ENCODE data around the gene ZNF664. TPM values are rescaled to one million over a fixed set of nuclear protein-coding genes. Genes with fewer than 3 reads are reported as not detected.

The ZNF664 gene
- total and polyA plus RNA-seq, 12 donors, result 36.9 to 94.6 (median 76.9) TPM

GRCh38 chr12:123997033-123997822 lies 24.2 kb downstream of the ZNF664 start:
- no peak for TF ChIP-seq CTCF (IDR thresholded peaks at IDR 0.05)
- ATAC-seq (peak in 1 of 8 donors; percentile 30), DNase-seq (no peak)
- Histone ChIP-seq H3K9me3 (no peaks in the 10 kb centered on the region), H3K4me3 (no peak overlapping the region), H3K4me1 (peaks cover 5 to 92% (median 51%) of the 10 kb centered on the region in 9 donors), H3K27ac (peak overlapping the region in 1 of 10 donors; percentile 1), H3K36me3 (peaks cover 0 to 59% (median 0%) of the 10 kb centered on the region in 9 donors), H3K27me3 (no peaks in the 10 kb centered on the region)
- WGBS, 2 donors, result 75 to 80% methylated on average over 6 of the region's 6 CpGs
- intact Hi-C loops (cut with DNase I), result no loop called here

- Histone ChIP-seq H3K27me3 (no peaks in the 10 kb centered on the region), H3K36me3 (peaks cover 0 to 54% (median 0%) of the 10 kb centered on the region in 9 donors), H3K4me1 (peaks cover 5 to 92% (median 48%) of the 10 kb centered on the region in 9 donors), H3K9me3 (no peaks in the 10 kb centered on the region), H3K4me3 (no peak overlapping the region), H3K27ac (peak overlapping the region in 2 of 10 donors; percentile 1 to 26)
- no peak for ATAC-seq
- 64 to 71% methylated on average over 5 of the region's 5 CpGs for WGBS, 2 donors
- DNase-seq, result no peak
- TF ChIP-seq CTCF (IDR thresholded peaks at IDR 0.05), result no peak
- intact Hi-C loops (cut with DNase I), result no loop called here
Measured at GRCh38 chr12:123997908-123998307, 24.9 kb downstream of the ZNF664 start.

GRCh38 chr12:123998344-123998990 lies 25.5 kb downstream of the ZNF664 start:
- DNase-seq (no peak), ATAC-seq (peak in 1 of 8 donors; percentile 35)
- Histone ChIP-seq H3K27ac (peak overlapping the region in 4 of 10 donors; percentile 1 to 41 (median 24)), H3K27me3 (no peaks in the 10 kb centered on the region), H3K36me3 (peaks cover 0 to 54% (median 0%) of the 10 kb centered on the region in 9 donors), H3K4me3 (no peak overlapping the region), H3K4me1 (peaks cover 5 to 91% (median 47%) of the 10 kb centered on the region in 9 donors), H3K9me3 (no peaks in the 10 kb centered on the region)
- 66 to 79% methylated on average over 2 of the region's 2 CpGs for WGBS, 2 donors
- intact Hi-C loops (cut with DNase I), result no loop called here
- TF ChIP-seq CTCF (IDR thresholded peaks at IDR 0.05), result no peak

- intact Hi-C loops (cut with DNase I), result no loop called here
- no peak overlapping the region for H3K4me3 ChIP-seq
- TF ChIP-seq CTCF (IDR thresholded peaks at IDR 0.05), result no peak
- 50 to 58% methylated on average over 2 of the region's 2 CpGs for WGBS, 2 donors
- H3K27me3 ChIP-seq, result no peaks in the 10 kb centered on the region
- DNase-seq (no peak), ATAC-seq (peak in 2 of 8 donors; percentile 24 to 28)
- peaks cover 0 to 54% (median 0%) of the 10 kb centered on the region in 9 donors for H3K36me3 ChIP-seq
- H3K27ac ChIP-seq, result peak overlapping the region in 4 of 10 donors; percentile 1 to 41 (median 30)
- peaks cover 5 to 87% (median 47%) of the 10 kb centered on the region in 9 donors for H3K4me1 ChIP-seq
- H3K9me3 ChIP-seq, result no peaks in the 10 kb centered on the region
Measured at GRCh38 chr12:123998991-123999359, 26.0 kb downstream of the ZNF664 start.

Data from heart right ventricle (tissue), 16 donors.